Activated CD4-positive, alpha-beta T cell treated with anti-CD3 and anti-CD28 coated beads for 1 hour (primary cell): ENCODE results near the gene SMARCAL1.

Experiments used
- DNase-seq: peaks from one replicate; pipeline ENCODE4 v3.0.0-alpha.2; 2020

The SMARCAL1 gene

GRCh38 chr2:216428618-216429350 is 16.5 kb downstream of the SMARCAL1 start:
- DNase-seq: no peak

GRCh38 chr2:216429428-216429827 is 17.1 kb downstream of the SMARCAL1 start:
- no peak for DNase-seq

- no peak for DNase-seq
These were observed 18.7 kb downstream of the SMARCAL1 start for GRCh38 chr2:216430811-216431530.

GRCh38 chr2:216431531-216431856 is 19.2 kb downstream of the SMARCAL1 start:
- DNase-seq: no peak

DNA sequence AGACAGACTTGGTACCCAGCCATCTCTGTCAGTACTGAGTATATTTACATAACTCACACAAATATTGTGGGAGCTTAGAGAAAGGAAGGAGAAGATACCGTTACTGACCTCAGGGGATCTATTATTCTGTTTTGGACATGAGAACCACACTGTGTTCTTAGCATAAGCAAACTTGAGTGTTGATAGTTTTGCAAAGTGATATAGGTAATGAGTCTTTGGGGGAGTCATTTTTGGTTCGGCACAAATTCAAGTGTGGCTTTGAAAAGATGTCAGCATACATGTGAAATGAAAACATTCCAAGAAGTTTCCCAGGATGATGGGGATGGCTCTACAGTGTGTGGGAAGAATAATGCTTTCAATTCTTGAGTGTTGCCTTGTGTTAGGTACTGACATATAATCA is 24.1 kb downstream of the SMARCAL1 start:
- DNase-seq: no peak

- no peak for DNase-seq
These were observed 29.2 kb downstream of the SMARCAL1 start for GRCh38 chr2:216441308-216442010.

GRCh38 chr2:216445501-216445900 is 33.2 kb downstream of the SMARCAL1 start:
- no peak for DNase-seq

GRCh38 chr2:216446343-216446742 is 34.1 kb downstream of the SMARCAL1 start:
- no peak for DNase-seq

- DNase-seq: no peak
These were observed 35.0 kb downstream of the SMARCAL1 start for GRCh38 chr2:216447293-216447692.

DNA sequence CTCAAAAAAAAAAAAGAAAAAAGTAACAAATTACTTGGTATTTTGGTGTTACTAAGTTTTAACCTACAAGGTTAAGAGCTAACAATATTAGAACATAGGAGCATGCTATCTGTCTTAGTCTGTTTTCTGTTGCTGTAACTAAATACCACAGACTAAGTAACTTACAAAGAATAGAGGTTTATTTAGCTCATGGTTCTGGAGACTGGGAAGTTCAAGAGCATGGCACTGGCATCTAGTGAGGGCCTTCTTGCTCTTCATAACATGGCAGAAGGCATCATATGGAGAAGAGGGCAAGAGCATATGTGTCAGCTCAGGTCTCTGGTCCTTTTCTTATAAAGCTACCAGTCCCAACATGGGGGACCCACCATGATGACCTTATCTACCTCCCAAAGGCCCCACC is 36.5 kb downstream of the SMARCAL1 start:
- DNase-seq: no peak

DNA sequence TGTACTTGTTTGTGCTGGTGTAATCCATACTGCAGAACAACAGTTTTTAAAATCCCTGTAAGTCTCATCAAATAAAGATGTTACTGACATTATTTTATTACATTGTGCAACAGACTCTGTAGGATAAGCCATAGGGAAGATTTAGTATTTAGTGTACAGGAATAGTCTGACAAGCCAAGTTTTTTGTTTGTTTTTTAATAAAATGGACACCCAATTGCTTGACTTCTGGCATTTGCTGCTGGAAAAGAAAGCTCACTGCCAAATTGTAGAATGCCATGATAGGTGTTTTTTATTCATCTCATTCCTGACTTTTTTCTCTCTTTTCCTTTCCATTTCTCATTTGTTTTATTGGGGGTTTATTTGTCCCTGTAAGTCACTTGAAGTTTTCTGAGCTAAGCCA is 38.1 kb downstream of the SMARCAL1 start:
- DNase-seq: no peak

DNA sequence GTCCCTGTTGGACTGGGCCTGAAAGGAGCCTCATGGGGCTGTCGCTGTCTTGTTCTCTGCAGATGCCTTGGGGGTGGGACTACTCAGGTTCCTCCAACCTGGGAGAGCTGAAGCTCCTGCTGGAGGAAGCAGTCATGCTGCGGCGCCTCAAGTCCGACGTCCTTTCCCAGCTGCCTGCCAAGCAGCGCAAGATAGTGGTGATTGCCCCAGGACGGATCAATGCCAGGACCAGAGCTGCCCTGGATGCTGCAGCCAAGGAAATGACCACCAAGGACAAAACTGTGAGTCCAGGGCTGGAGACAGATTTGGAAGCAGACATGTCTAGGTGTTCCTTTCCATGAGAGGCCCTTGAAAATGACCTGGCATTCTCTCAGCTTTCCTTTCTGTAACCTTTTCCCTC is 38.5 kb downstream of the SMARCAL1 start:
- DNase-seq: no peak

- DNase-seq: no peak
These were observed 41.8 kb downstream of the SMARCAL1 start for GRCh38 chr2:216453955-216454614.

- DNase-seq: no peak
These were observed 50.9 kb downstream of the SMARCAL1 start for GRCh38 chr2:216463148-216463547.

GRCh38 chr2:216464104-216464720 is 51.9 kb downstream of the SMARCAL1 start:
- DNase-seq: no peak

GRCh38 chr2:216465579-216466195 is 53.4 kb downstream of the SMARCAL1 start:
- no peak for DNase-seq

GRCh38 chr2:216467845-216468244 is 55.6 kb downstream of the SMARCAL1 start:
- no peak for DNase-seq

DNA sequence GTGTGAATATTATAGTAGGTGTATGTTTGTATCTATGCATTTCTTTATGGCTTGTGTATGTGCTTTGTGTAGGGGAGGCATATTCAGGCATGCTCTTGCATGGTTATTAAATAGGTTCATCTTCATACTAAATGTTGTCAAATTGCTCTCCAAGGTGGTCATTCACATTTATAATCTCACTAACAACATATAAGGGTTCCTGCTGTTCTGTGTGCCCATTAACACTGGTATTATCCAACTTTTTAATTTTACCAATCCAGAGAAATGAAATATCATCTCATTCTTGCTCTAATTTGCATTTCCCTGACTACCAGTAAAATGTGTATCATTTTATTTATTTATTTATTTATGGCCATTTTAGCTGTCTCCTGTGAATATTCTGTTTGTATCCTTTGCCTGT is 57.4 kb downstream of the SMARCAL1 start:
- DNase-seq: no peak

DNA sequence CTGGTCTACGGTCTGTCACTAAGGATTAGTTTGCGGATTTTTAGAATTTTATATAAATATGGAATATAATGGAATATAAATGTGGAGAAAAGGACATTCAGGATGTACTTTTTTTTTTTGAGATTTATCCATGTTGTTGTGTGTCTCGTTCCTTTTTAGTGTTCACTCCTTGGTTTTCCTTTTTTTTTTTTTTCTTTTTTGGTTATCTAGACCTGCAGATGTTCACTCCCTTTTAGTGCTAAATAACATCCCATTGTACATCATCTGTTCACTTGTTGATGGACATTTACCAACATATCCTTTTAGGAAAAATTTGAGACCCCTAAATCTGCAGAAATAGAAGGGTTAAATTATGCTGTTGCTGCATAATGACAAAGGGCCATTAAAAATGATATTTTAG is 60.9 kb downstream of the SMARCAL1 start:
- DNase-seq: no peak

GRCh38 chr2:216474925-216475670 is 62.8 kb downstream of the SMARCAL1 start:
- DNase-seq: no peak

DNA sequence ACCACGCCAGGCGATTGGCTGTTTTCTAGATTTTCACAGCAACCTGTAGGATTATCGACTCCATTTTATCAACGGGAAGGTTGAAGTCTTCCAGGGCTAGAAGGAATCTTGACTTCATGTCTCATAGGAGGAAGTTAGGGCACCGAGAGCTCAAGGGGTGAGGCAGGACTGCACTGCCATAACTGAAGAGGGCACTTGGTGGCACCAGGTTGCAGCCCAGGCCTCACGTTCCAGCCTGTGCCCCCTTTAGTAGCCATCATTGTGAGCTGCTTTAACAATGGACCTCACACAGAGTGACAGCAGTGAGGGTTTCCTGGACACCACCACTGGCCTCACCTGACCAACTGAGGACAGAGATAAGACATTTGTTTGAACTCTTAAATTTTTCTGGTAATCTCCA is 63.5 kb downstream of the SMARCAL1 start:
- DNase-seq: no peak
